H9 (cell line): ENCODE results near the gene STYXL1. TPM values are rescaled to one million over a fixed set of nuclear protein-coding genes. Genes with fewer than 3 reads are reported as not detected.

Source experiments
- DNase-seq: peaks from one replicate; pipeline ENCODE4 v3.0.0-alpha.2; 2017
- H2AFZ ChIP-seq: one replicate; pipeline ENCODE4 v1.6.1; 2013; ENCODE audit warnings: mild to moderate bottlenecking, low read length, control low read depth, moderate library complexity
- H2AK5ac ChIP-seq: 2 replicates; pipeline ENCODE4 v1.6.1; 2013; ENCODE audit warnings: low read length, control low read depth, mixed read lengths; ENCODE audit not compliant: insufficient read length
- H2BK120ac ChIP-seq: one replicate; pipeline ENCODE4 v1.6.1; 2013; ENCODE audit warnings: low read depth, mild to moderate bottlenecking, low read length, control low read depth, inconsistent platforms; ENCODE audit not compliant: poor library complexity, severe bottlenecking
- H2BK12ac ChIP-seq: 2 replicates; pipeline ENCODE4 v1.6.1; 2013; ENCODE audit warnings: low read length, control low read depth, mixed read lengths, low read depth; ENCODE audit not compliant: insufficient read length
- H2BK15ac ChIP-seq: 2 replicates; pipeline ENCODE4 v1.6.1; 2013; ENCODE audit warnings: low read depth, low read length, control low read depth
- H2BK20ac ChIP-seq: one replicate; pipeline ENCODE4 v1.6.1; 2013; ENCODE audit warnings: low read depth, mild to moderate bottlenecking, low read length, control low read depth, inconsistent platforms; ENCODE audit not compliant: poor library complexity, severe bottlenecking
- H2BK5ac ChIP-seq: 2 replicates; pipeline ENCODE4 v1.6.1; 2013; ENCODE audit warnings: low read length, control low read depth, mixed read lengths; ENCODE audit not compliant: insufficient read length
- H3K14ac ChIP-seq: 2 replicates; pipeline ENCODE4 v1.6.1; 2013; ENCODE audit warnings: low read length, control low read depth; ENCODE audit not compliant: insufficient read depth
- H3K18ac ChIP-seq: 2 replicates; pipeline ENCODE4 v1.6.1; 2013; ENCODE audit warnings: low read depth, mild to moderate bottlenecking, mixed read lengths, low read length, control low read depth; ENCODE audit not compliant: insufficient read length
- H3K23ac ChIP-seq: 2 replicates; pipeline ENCODE4 v1.6.1; 2013; ENCODE audit warnings: low read length, control low read depth, mixed read lengths, low read depth; ENCODE audit not compliant: insufficient read length
- H3K23me2 ChIP-seq: 2 replicates; pipeline ENCODE4 v1.6.1; 2013; ENCODE audit warnings: low read depth, mild to moderate bottlenecking, mixed read lengths, low read length, control low read depth; ENCODE audit not compliant: insufficient read length, poor library complexity, severe bottlenecking
- H3K27ac ChIP-seq: 2 replicates; pipeline ENCODE4 v1.5.1; 2013; ENCODE audit warnings: low read length, control low read depth, mixed read lengths, low read depth; ENCODE audit not compliant: insufficient read length
- H3K27me3 ChIP-seq: 2 replicates; pipeline ENCODE4 v1.6.1; 2013; ENCODE audit warnings: low read length, control low read depth, inconsistent platforms; ENCODE audit not compliant: insufficient read depth
- H3K4ac ChIP-seq: 2 replicates; pipeline ENCODE4 v1.6.1; 2013; ENCODE audit warnings: low read depth, mild to moderate bottlenecking, control low read depth, inconsistent platforms, low read length, moderate library complexity
- H3K4me1 ChIP-seq: 2 replicates; pipeline ENCODE4 v1.6.1; 2013; ENCODE audit warnings: low read length, control low read depth, inconsistent platforms; ENCODE audit not compliant: insufficient read depth
- H3K4me2 ChIP-seq: 2 replicates; pipeline ENCODE4 v1.6.1; 2013; ENCODE audit warnings: low read length, control low read depth, mixed read lengths; ENCODE audit not compliant: insufficient read length, insufficient read depth
- H3K56ac ChIP-seq: 2 replicates; pipeline ENCODE4 v1.6.1; 2013; ENCODE audit warnings: low read depth, mild to moderate bottlenecking, mixed read lengths, low read length, control low read depth; ENCODE audit not compliant: insufficient read length
- H3K79me1 ChIP-seq: 2 replicates; pipeline ENCODE4 v1.6.1; 2013; ENCODE audit warnings: low read depth, mild to moderate bottlenecking, moderate library complexity, low read length, control low read depth, inconsistent platforms; ENCODE audit not compliant: insufficient read depth, poor library complexity, severe bottlenecking
- H3K79me2 ChIP-seq: 2 replicates; pipeline ENCODE4 v1.6.1; 2013; ENCODE audit warnings: low read length, control low read depth, inconsistent platforms; ENCODE audit not compliant: insufficient read depth
- H3K9ac ChIP-seq: 2 replicates; pipeline ENCODE4 v1.6.1; 2013; ENCODE audit warnings: low read length, control low read depth, mixed read lengths; ENCODE audit not compliant: insufficient read length; ENCODE audit errors: extremely low read depth
- H3K9me3 ChIP-seq: one replicate; pipeline ENCODE4 v1.6.1; 2013; ENCODE audit warnings: low read depth, low read length, inconsistent platforms; ENCODE audit not compliant: control insufficient read depth
- H3T11ph ChIP-seq: one replicate; pipeline ENCODE4 v1.6.1; 2013; ENCODE audit warnings: mild to moderate bottlenecking, low read length, control low read depth, inconsistent platforms
- H4K20me1 ChIP-seq: one replicate; pipeline ENCODE4 v1.6.1; 2013; ENCODE audit not compliant: control insufficient read depth, insufficient read length, insufficient read depth
- H4K5ac ChIP-seq: 2 replicates; pipeline ENCODE4 v1.6.1; 2013; ENCODE audit warnings: low read depth, mild to moderate bottlenecking, mixed read lengths, low read length, control low read depth; ENCODE audit not compliant: insufficient read length
- H4K8ac ChIP-seq: replicated peaks from 2 replicates; pipeline ENCODE4 v1.6.1; 2013; ENCODE audit warnings: low read length, control low read depth, mixed read lengths, low read depth; ENCODE audit not compliant: insufficient read length
- H4K91ac ChIP-seq: 2 replicates; pipeline ENCODE4 v1.6.1; 2013; ENCODE audit warnings: low read depth, mild to moderate bottlenecking, moderate library complexity, mixed read lengths, low read length, control low read depth; ENCODE audit not compliant: insufficient read length
- H3K27ac Mint-ChIP-seq, 3 experiments: 2 replicates in 2 of 3; 3 replicates in 1 of 3; pipeline ENCODE4 v1.8.0; 2020 to 2021; ENCODE audit warnings: mixed read lengths in 3 of 3, mild to moderate bottlenecking in 1 of 3, moderate library complexity in 1 of 3
- H3K27me3 Mint-ChIP-seq: 2 replicates; pipeline ENCODE4 v1.8.0; 2021; ENCODE audit warnings: low read depth, mild to moderate bottlenecking, moderate library complexity, mixed read lengths
- H3K36me3 Mint-ChIP-seq, 3 experiments: 2 replicates in 2 of 3; 3 replicates in 1 of 3; pipeline ENCODE4 v1.8.0; 2020 to 2021; ENCODE audit warnings: low read depth in 3 of 3, mixed read lengths in 3 of 3; ENCODE audit not compliant: insufficient read depth in 1 of 3
- H3K4me1 Mint-ChIP-seq, 2 experiments: 2 replicates each; pipeline ENCODE4 v1.8.0; 2020; ENCODE audit warnings: mixed read lengths in 2 of 2
- H3K4me3 Mint-ChIP-seq, 2 experiments: 2 replicates in 1 of 2; 3 replicates in 1 of 2; pipeline ENCODE4 v1.8.0; 2020 to 2021; ENCODE audit warnings: mild to moderate bottlenecking in 2 of 2, mixed read lengths in 2 of 2, moderate library complexity in 1 of 2
- H3K9me3 Mint-ChIP-seq, 2 experiments: 2 replicates in 1 of 2; 3 replicates in 1 of 2; pipeline ENCODE4 v1.8.0; 2020; ENCODE audit warnings: mild to moderate bottlenecking in 2 of 2, mixed read lengths in 2 of 2, moderate library complexity in 1 of 2
- CTCF ChIP-seq: fragments of 200-600 bp; sonication (generic); conservative IDR thresholded peaks from 3 replicates; pipeline ENCODE4 v1.8.0; 2021; ENCODE audit warnings: antibody characterized with exemption, mild to moderate bottlenecking
- WGBS: extraction: QIAGEN DNeasy Blood & Tissue Kit; methylation state at CpG from one replicate; pipeline ENCODE4 v1.1.7; 2013; ENCODE audit warnings: missing lambda C conversion rate, low lambda C conversion rate, mixed read lengths; ENCODE audit not compliant: insufficient read length; ENCODE audit errors: extremely low coverage; 5-methylcytosine and 5-hydroxymethylcytosine counted together
- total RNA-seq: library from RNA; stranded (reverse); gene quantifications from 2 replicates; pipeline ENCODE4 v1.2.1, GENCODE V29; 2021

Gene STYXL1
- total RNA-seq, 1 experiment from 2014 or later, result 38.7 TPM

- no peaks in the 10 kb centered on the region for H3K9me3 ChIP-seq
- no peak overlapping the region for H2BK20ac ChIP-seq
- Mint-ChIP-seq H3K4me3 (no peak overlapping the region), H3K36me3 (peaks cover 44 to 66% (median 64%) of the 10 kb centered on the region in 3 experiments; a peak in 6 of 7 replicates), H3K27me3 (no peaks in the 10 kb centered on the region), H3K9me3 (no peaks in the 10 kb centered on the region), H3K4me1 (peaks cover 0 to 5% of the 10 kb centered on the region in 2 experiments; a peak in 2 of 4 replicates), H3K27ac (peak overlapping the region in 2 of 3 experiments; percentile 55 to 75; a peak in 1 of 7 replicates)
- no peak overlapping the region for H3K4me2 ChIP-seq
- H3K79me1 ChIP-seq, result peaks cover 5% of the 10 kb centered on the region
- no peak overlapping the region for H2AFZ ChIP-seq
- H4K91ac ChIP-seq, result no peak overlapping the region
- no peak overlapping the region for H3K23ac ChIP-seq
- H3K56ac ChIP-seq, result no peak overlapping the region
- no peak overlapping the region for H2AK5ac ChIP-seq
- H3K14ac ChIP-seq, result no peak overlapping the region
- no peak overlapping the region for H2BK120ac ChIP-seq
- peaks cover 6% of the 10 kb centered on the region; the same call in 1 of the 2 replicates for H3K79me2 ChIP-seq
- H4K8ac ChIP-seq, result no peak overlapping the region
- H3K4ac ChIP-seq, result no peak overlapping the region
- WGBS, result no CpG with 5 or more reads among the region's 18 CpGs
- no peaks in the 10 kb centered on the region for H3K4me1 ChIP-seq
- H3K27me3 ChIP-seq, result no peaks in the 10 kb centered on the region
- no peak for TF ChIP-seq CTCF
- DNase-seq, result no peak
- no peak overlapping the region for H2BK15ac ChIP-seq
- no peak overlapping the region for H4K5ac ChIP-seq
- no peak overlapping the region for H2BK12ac ChIP-seq
- H3K27ac ChIP-seq, result no peak overlapping the region
- H4K20me1 ChIP-seq, result no peaks in the 10 kb centered on the region
- no peak overlapping the region for H2BK5ac ChIP-seq
- no peak overlapping the region for H3K9ac ChIP-seq
- H3K23me2 ChIP-seq, result no peaks in the 10 kb centered on the region
- H3K18ac ChIP-seq, result no peak overlapping the region
- H3T11ph ChIP-seq, result no peak overlapping the region
These were observed 9.5 kb upstream of the STYXL1 start for GRCh38 chr7:76057103-76057812.
